ENCODE measurements around the gene ZMYND8.

Gene ZMYND8

GRCh38 chr20:47320990-47321805 is 35.3 kb downstream of the ZMYND8 start:
- TF ChIP-seq POLR2A (IDR thresholded peaks at IDR 0.05; ENCODE audit: low read depth, low read length): no peak
- FAIRE-seq (no peak), DNase-seq (ENCODE audit: insufficient read length, low spot score) (no peak)

DNA sequence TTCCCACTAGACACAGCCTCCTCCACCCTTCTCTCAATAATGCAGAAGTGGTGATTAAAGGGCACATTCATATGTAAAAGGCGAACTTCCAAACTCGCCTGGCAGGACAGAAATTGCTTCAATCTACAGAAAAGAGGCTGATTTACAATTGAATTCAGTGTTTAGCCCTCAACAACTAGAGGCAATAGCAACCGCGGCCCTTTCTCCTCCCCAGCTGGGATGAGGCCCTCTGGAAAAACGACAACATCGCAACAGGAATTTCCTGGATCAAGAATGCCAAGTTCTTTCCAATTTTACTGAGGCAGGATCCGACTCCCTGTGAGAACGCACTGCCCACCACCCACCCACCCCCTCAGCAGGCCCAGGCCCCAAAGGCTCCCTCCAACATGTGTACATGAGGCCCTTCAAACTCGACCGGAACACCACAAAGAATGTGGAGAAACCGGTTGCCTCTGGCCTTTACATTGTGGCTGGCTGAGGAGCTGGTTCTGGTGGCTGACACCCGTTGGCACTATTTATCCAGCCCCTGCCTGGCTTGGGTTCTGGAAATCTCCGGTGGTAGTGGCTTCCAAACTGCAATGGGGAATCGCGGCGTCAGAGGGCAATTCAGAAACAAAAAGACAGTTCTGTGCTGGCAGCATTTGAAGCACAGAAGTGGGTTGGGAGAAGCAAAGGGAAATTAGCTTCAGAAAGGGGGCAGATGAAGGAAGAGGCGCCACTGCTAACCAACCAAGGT is 36.8 kb downstream of the ZMYND8 start:
- FAIRE-seq: no peak
- no peak for DNase-seq (ENCODE audit: insufficient read length, low spot score)
- TF ChIP-seq POLR2A (IDR thresholded peaks at IDR 0.05; ENCODE audit: low read depth, low read length): no peak

GRCh38 chr20:47318586-47319516 is 37.6 kb downstream of the ZMYND8 start:
- no peak for DNase-seq (ENCODE audit: insufficient read length, low spot score)
- FAIRE-seq: no peak
- no peak for TF ChIP-seq POLR2A (IDR thresholded peaks at IDR 0.05; ENCODE audit: low read depth, low read length)

- no peak for FAIRE-seq
- no peak for DNase-seq (ENCODE audit: insufficient read length, low spot score)
Measured at GRCh38 chr20:47318027-47318585, 38.4 kb downstream of the ZMYND8 start.

DNA sequence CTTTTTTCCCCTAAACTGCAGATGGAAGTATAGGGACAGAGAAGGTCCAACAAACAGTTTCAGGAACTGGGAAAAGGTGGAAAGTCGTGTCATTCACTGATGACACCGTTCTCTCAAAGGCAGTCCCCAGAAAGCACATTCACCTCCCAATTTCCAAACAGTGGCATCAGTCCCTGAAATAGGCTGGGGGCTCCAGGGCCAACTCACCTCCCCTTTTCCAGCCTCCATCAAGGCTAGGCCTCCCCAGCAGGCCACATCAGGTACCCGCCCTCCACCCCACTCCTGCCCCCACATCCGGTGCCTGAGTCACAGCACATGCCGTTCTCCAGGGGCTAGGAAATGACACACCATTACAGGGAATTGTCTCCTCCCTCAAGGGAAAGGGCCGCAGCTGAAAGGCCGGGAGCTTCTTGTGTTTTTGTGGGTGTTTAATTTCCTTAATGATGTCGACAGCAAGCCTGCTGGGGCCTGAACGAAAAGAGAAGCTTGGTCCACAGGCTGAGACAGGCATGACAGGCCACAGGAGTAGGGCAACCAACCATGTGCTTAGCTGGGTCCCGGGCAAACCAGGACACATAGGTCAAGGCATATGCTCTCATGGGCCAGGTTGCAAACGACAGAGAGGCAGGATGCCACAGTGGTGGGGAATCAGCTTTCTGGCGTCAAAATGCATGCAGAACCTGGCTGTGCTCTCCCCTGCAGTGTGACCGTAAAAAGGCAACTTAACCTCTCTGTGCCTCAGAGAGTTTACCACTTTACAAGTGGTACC is 39.2 kb downstream of the ZMYND8 start:
- peak; percentile 35 for TF ChIP-seq POLR2A (IDR thresholded peaks at IDR 0.05; ENCODE audit: low read depth, low read length)

More at GRCh38 chr20:47318027-47318585, 38.4 kb downstream of the ZMYND8 start:
- TF ChIP-seq POLR2A (IDR thresholded peaks at IDR 0.05; ENCODE audit: low read depth, low read length): no peak

DNA sequence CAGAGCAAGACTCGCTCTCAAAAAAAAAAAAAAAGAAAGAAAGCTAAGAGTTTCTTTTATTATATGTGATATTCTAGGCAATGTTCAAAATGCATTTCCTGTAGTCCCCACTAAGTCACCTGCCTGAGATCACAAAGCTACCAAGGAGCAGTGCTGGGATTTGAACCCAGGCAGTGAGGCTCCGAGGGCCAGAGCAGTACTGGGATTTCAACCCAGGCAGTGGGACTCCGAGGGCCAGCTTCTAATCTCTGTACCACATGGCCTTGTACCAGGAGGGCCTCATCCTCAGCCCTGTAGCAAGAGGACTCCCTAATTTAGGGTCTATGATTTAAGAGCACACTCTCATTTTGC is 39.7 kb downstream of the ZMYND8 start:
- TF ChIP-seq POLR2A (IDR thresholded peaks at IDR 0.05; ENCODE audit: low read depth, low read length): no peak
- FAIRE-seq: no peak
- no peak for DNase-seq (ENCODE audit: insufficient read length, low spot score)

More for the DNA sequence above, 39.2 kb downstream of the ZMYND8 start:
- peak; percentile 87 for DNase-seq (ENCODE audit: insufficient read length, low spot score)
- no peak for FAIRE-seq

- no peak for TF ChIP-seq POLR2A (IDR thresholded peaks at IDR 0.05; ENCODE audit: low read depth, low read length)
- FAIRE-seq (no peak), DNase-seq (ENCODE audit: insufficient read length, low spot score) (peak; percentile 61)
Measured at GRCh38 chr20:47315339-47316056, 41.0 kb downstream of the ZMYND8 start.

DNA sequence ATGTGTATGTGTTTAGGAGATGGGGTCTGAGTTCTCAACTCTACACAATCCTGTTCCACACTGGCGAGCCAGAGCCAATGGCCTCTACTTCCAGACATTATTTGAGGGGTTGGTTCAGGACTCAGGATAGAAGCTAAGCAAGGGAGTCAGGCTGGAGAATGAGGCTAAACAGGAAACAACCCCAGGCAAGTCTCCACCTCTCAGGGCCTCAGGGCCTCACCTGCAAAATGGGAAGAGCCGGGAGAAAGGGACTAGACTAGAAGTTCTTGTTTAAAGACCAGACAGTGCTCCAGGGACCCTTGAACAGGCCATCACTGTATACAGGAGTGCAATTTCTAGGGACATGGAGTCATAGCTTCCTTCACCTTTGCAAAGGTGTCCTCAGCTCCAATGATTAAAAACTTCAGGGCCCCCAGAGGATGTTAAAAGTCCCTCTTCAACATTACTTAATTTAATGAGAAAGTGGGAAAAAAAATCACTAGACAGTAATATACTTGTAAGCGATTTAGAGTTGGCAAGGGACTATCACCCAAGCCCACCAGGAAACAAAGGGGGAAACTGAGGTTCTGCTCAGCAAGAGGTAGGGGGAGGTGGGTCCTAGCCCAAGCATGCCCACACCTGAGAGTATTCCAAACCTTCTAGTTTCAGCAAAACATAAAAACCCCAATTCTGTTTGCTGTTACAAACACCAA is 41.7 kb downstream of the ZMYND8 start:
- no peak for TF ChIP-seq POLR2A (IDR thresholded peaks at IDR 0.05; ENCODE audit: low read depth, low read length)
- FAIRE-seq (no peak), DNase-seq (ENCODE audit: insufficient read length, low spot score) (no peak)

- TF ChIP-seq POLR2A (IDR thresholded peaks at IDR 0.05; ENCODE audit: low read depth, low read length): no peak
- FAIRE-seq (no peak), DNase-seq (ENCODE audit: insufficient read length, low spot score) (no peak)
Measured at GRCh38 chr20:47311967-47312681, 44.4 kb downstream of the ZMYND8 start.

- FAIRE-seq (no peak), DNase-seq (ENCODE audit: insufficient read length, low spot score) (no peak)
- TF ChIP-seq POLR2A (IDR thresholded peaks at IDR 0.05; ENCODE audit: low read depth, low read length): no peak
Measured at GRCh38 chr20:47311211-47311610, 45.3 kb downstream of the ZMYND8 start.

DNA sequence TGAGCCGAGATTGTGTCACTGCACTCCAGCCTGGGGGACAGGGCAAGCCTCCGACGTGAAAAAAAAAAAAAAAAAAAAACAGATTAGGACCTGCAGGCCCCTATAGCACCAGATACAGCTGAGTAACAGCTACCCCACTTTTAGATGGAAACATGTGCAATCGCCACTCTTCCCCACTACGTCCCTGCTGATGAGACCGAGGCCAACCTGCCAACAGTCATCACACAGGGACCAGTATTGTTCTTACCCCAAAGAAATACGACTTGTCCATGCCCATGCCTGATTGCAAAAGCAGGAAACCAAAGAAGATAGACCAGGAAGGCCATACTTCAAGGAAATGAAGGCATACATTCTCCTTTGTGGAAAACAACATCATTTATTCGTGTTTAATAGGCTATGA is 45.8 kb downstream of the ZMYND8 start:
- no peak for DNase-seq (ENCODE audit: insufficient read length, low spot score)
- FAIRE-seq: no peak
- no peak for TF ChIP-seq POLR2A (IDR thresholded peaks at IDR 0.05; ENCODE audit: low read depth, low read length)

Measured in H54 (cell line).